Measurements from ENCODE around the gene TTLL6. TPM values are rescaled to one million over a fixed set of nuclear protein-coding genes. Genes with fewer than 3 reads are reported as not detected.

The TTLL6 gene
- total and polyA plus RNA-seq, 8 donors = 0.35 to 2.4 (median 1.4) TPM

GRCh38 chr17:48779421-48779820 lies 37.6 kb downstream of the TTLL6 start:
- Histone ChIP-seq H3K4me3 (no peak overlapping the region), H3K9me3 (no peaks in the 10 kb centered on the region), H3K27ac (no peak overlapping the region), H3K27me3 (peaks cover 0 to 39% of the 10 kb centered on the region in 2 donors), H3K4me1 (no peaks in the 10 kb centered on the region), H3K36me3 (no peaks in the 10 kb centered on the region)
- TF ChIP-seq, protein P1, sequence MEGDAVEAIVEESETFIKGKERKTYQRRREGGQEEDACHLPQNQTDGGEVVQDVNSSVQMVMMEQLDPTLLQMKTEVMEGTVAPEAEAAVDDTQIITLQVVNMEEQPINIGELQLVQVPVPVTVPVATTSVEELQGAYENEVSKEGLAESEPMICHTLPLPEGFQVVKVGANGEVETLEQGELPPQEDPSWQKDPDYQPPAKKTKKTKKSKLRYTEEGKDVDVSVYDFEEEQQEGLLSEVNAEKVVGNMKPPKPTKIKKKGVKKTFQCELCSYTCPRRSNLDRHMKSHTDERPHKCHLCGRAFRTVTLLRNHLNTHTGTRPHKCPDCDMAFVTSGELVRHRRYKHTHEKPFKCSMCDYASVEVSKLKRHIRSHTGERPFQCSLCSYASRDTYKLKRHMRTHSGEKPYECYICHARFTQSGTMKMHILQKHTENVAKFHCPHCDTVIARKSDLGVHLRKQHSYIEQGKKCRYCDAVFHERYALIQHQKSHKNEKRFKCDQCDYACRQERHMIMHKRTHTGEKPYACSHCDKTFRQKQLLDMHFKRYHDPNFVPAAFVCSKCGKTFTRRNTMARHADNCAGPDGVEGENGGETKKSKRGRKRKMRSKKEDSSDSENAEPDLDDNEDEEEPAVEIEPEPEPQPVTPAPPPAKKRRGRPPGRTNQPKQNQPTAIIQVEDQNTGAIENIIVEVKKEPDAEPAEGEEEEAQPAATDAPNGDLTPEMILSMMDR (IDR thresholded peaks at IDR 0.05) = no peak
- DNase-seq (no peak), ATAC-seq (no peak)
- intact Hi-C loops (cut with DNase I) = no loop called here

DNA sequence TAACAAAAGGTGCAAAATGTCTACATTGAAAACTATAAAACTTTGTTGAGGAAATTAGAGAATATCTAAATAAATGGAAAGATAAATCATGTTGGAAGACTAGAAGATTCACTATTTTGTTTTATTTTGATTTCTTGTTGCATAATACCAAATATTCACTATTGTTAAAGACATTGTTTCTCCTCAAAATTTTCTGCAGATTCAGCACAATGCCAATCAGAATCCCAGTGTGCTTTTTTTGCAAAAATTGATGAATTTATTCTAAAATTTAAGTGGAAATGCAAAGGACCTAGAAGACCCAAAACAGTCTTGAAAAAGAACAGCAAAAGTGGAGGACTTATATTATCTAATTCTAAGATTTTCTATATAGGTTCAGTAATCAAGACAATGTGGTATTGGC lies 40.4 kb downstream of the TTLL6 start:
- Histone ChIP-seq H3K36me3 (no peaks in the 10 kb centered on the region), H3K4me1 (no peaks in the 10 kb centered on the region), H3K9me3 (no peaks in the 10 kb centered on the region), H3K4me3 (no peak overlapping the region), H3K27me3 (peaks cover 0 to 57% of the 10 kb centered on the region in 2 donors), H3K27ac (no peak overlapping the region)
- DNase-seq (no peak), ATAC-seq (no peak)
- TF ChIP-seq, protein P1 (IDR thresholded peaks at IDR 0.05) = no peak
- intact Hi-C loops (cut with DNase I) = no loop called here

DNA sequence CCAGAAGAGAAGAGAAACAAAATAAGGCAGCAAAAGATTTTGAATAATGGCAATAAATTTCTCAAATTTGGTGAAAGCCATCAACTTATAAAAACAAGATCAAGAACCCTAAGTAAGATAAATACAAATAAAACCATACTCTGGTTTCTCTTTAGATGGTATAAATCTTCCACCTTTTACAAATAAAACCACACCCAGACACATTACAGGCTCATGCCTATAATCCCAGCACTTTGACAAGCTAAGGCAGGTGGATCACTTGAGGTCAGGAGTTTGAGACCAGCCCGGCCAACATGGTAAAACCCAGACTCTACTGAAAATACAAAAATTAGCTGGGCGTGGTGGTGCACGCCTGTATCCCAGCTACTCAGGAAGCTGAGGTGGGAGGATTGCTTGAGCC lies 43.8 kb downstream of the TTLL6 start:
- ATAC-seq = no peak
- TF ChIP-seq, protein P1 (IDR thresholded peaks at IDR 0.05) = no peak
- H3K36me3 ChIP-seq = no peaks in the 10 kb centered on the region
- H3K27ac ChIP-seq = no peak overlapping the region
- intact Hi-C loops (cut with DNase I) = no loop called here
- peaks cover 0 to 54% of the 10 kb centered on the region in 2 donors for H3K27me3 ChIP-seq
- no peaks in the 10 kb centered on the region for H3K4me1 ChIP-seq
- no peak overlapping the region for H3K4me3 ChIP-seq
- H3K9me3 ChIP-seq = no peaks in the 10 kb centered on the region
- DNase-seq = no peak

DNA sequence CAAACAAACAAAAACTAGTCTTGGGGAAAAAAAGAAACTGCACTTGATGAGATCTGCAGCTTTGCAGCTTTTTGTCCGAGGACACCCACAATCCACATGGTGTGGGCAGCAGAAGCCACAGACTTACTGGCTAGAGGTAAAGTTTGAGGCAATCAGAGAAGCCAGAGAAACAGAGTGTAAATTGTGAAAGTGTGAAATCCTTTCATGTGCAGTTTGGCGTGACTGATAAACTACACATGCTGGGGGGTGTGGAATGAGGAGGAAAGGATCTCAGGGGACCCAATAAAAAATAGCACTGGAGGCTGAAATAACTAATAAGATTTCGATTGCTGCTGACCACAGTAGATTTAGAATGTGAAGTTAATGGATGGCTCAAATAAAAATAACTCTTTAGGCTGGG lies 46.1 kb downstream of the TTLL6 start:
- intact Hi-C loops (cut with DNase I) = no loop called here
- TF ChIP-seq, protein P1 (IDR thresholded peaks at IDR 0.05) = no peak
- no peak for DNase-seq
- H3K4me1 ChIP-seq = no peaks in the 10 kb centered on the region
- H3K4me3 ChIP-seq = no peak overlapping the region
- ATAC-seq = no peak
- peaks cover 0 to 49% of the 10 kb centered on the region in 2 donors for H3K27me3 ChIP-seq
- no peak overlapping the region for H3K27ac ChIP-seq
- no peaks in the 10 kb centered on the region for H3K9me3 ChIP-seq
- no peaks in the 10 kb centered on the region for H3K36me3 ChIP-seq

GRCh38 chr17:48769009-48769675 lies 47.9 kb downstream of the TTLL6 start:
- H3K9me3 ChIP-seq = no peaks in the 10 kb centered on the region
- TF ChIP-seq, protein P1 (IDR thresholded peaks at IDR 0.05) = no peak
- H3K27ac ChIP-seq = no peak overlapping the region
- intact Hi-C loops (cut with DNase I) = no loop called here
- DNase-seq (no peak), ATAC-seq (no peak)
- H3K4me1 ChIP-seq = no peaks in the 10 kb centered on the region
- H3K36me3 ChIP-seq = no peaks in the 10 kb centered on the region
- no peak overlapping the region for H3K4me3 ChIP-seq
- peaks cover 0 to 49% of the 10 kb centered on the region in 2 donors for H3K27me3 ChIP-seq

All from left lung (tissue), 10 donors.